Spleen (tissue), 7 donors: ENCODE data around the gene IQSEC3.

Source experiments
- POLR2A ChIP-seq, 3 donors: fragments of 450-650 bp; IDR thresholded peaks; one replicate each; pipeline ENCODE4 v1.5.1; 2017; ENCODE audit warnings: antibody characterized with exemption in 3 of 3, mild to moderate bottlenecking in 1 of 3
- POLR2AphosphoS5 ChIP-seq, 3 donors: sonication (generic); formaldehyde crosslinking; IDR thresholded peaks; one replicate each; pipeline ENCODE4 v1.5.1; 2017; ENCODE audit warnings: antibody characterized with exemption in 3 of 3
- TF ChIP-seq, protein P1 (sequence below), 11 experiments: fragments of 200-600 bp in 7 of 11; fragments of 450-650 bp in 4 of 11; sonication (generic) in 4 of 11; IDR thresholded peaks in 8 of 11; conservative IDR thresholded peaks in 3 of 11; 1 replicate in 7 of 11; 2 replicates in 4 of 11; pipeline versions ENCODE4 v1.4.0 to v1.8.0; 2016 to 2021; ENCODE audit warnings: antibody characterized with exemption in 11 of 11, inconsistent platforms in 4 of 11, mild to moderate bottlenecking in 1 of 11
- donor health status: DM: no; HTN: no; CAD: no; lungs with moderate emphysema.
- donor health status: DM: no; HTN: no; CAD: no.
- donor health status: DM: no; HTN: no; CAD: no.

- TF ChIP-seq, protein P1, sequence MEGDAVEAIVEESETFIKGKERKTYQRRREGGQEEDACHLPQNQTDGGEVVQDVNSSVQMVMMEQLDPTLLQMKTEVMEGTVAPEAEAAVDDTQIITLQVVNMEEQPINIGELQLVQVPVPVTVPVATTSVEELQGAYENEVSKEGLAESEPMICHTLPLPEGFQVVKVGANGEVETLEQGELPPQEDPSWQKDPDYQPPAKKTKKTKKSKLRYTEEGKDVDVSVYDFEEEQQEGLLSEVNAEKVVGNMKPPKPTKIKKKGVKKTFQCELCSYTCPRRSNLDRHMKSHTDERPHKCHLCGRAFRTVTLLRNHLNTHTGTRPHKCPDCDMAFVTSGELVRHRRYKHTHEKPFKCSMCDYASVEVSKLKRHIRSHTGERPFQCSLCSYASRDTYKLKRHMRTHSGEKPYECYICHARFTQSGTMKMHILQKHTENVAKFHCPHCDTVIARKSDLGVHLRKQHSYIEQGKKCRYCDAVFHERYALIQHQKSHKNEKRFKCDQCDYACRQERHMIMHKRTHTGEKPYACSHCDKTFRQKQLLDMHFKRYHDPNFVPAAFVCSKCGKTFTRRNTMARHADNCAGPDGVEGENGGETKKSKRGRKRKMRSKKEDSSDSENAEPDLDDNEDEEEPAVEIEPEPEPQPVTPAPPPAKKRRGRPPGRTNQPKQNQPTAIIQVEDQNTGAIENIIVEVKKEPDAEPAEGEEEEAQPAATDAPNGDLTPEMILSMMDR (IDR thresholded peaks at IDR 0.05 in 8 of 11, conservative IDR thresholded peaks at IDR 0.05 in 3 of 11) = no peak
- no peak for TF ChIP-seq POLR2AphosphoS5 (IDR thresholded peaks at IDR 0.05)
- TF ChIP-seq POLR2A (IDR thresholded peaks at IDR 0.05) = no peak
Observed at GRCh38 chr12:117816-118345, 51.3 kb downstream of the IQSEC3 start.
